NCI-H345 (cell line): Measurements from ENCODE around the gene ZFC3H1.
"Not testable (repeated sequence)": the region's sequence is repeated elsewhere in the genome, so short reads cannot be mapped to it uniquely, and the experiment has no call there.

Experiments
- DNase-seq: peaks from one replicate; lab custom pipeline; 2025; lab: John Stamatoyannopoulos, UW

The ZFC3H1 gene

GRCh38 chr12:71663561-71664410, at the start of gene ZFC3H1, which contains the start of gene THAP2:
Gene ZFC3H1, minus strand, starts transcription at chr12:71663848. Its CDS starts 238 bp downstream, at chr12:71663610.
Gene THAP2, plus strand, starts transcription at chr12:71664301. Its CDS starts 209 bp downstream, at chr12:71664510.
- peak; percentile 99 for DNase-seq

DNA sequence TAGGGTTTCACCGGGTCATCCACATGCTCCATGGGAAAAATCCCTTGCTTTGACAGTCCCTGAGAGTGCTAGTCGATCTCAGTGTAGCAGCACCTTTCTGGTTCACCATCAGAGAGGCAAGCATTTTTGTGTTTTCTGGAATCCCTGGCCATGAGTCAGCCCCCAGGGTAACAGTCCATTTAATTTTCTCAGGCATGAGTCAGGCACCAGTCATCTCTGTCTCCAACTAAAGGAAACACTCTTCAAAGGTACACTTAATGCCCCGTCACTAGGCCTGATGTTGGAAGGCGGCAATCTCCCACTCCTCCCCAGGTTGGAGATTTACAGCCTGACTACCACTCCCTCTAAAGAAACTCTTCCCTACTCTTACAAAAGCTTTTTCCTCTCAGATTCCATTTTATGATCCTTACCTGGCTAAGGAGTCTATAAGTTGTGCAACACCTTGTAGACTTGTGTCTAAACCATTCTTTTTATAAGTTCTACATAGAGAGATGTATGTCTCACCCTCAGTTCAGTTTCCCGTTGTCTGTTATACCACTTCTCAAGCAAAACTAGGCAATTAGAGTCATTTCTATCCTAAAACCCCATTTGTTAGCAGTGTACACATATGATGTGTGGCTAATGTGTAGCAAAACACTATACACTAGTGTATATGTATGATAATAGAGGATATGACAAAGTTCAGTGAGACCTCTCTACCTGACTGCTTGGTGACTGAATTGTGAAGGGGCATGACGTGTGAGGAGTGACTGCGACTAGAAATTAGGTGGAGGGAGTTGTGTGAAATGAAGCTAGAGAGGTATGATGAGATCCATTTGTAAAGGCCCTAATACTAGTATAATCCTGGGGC, 46.9 kb upstream of the ZFC3H1 start:
- DNase-seq, result no peak

- DNase-seq, result no peak
Observed at GRCh38 chr12:71708658-71709057, 45.0 kb upstream of the ZFC3H1 start.

DNA sequence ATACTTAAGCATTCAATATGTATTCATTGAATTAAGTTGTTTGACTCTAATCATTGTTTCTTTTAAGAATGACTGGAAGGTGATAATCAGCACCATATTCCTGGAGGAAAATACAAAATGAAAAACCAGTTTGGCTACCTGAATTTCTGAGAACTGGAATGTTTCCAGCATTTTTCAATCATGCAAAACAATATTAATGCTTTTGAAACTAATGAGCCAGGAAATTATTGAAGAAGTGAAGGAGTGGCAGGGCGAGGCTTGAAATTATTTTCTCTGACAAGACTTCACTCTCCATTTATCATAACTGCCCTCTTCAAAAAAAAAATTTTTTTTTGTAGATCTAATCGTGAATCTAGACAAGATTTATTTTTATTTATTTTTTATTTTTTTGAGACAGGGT, 41.3 kb upstream of the ZFC3H1 start:
- no peak for DNase-seq

- DNase-seq, result no peak
Observed at GRCh38 chr12:71703206-71703605, 39.6 kb upstream of the ZFC3H1 start.

DNA sequence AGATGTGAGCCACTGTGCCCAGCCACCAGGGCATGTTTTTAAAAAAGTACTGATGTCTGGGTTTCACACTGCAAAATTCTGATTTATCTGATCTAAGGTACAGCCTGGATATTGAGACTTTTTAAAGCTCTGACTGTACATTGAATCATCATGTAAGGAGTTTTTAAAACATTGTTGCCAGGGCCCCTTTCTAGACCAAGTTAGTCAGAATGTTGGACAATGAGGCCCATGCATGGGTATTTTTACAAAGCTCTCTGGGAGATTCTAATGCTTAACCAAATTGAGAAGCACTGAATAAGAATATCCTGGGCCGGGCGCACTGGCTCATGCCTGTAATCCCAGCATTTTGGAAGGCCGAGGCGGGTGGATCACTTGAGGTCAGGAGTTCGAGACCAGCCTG, 38.9 kb upstream of the ZFC3H1 start:
- no peak for DNase-seq

DNA sequence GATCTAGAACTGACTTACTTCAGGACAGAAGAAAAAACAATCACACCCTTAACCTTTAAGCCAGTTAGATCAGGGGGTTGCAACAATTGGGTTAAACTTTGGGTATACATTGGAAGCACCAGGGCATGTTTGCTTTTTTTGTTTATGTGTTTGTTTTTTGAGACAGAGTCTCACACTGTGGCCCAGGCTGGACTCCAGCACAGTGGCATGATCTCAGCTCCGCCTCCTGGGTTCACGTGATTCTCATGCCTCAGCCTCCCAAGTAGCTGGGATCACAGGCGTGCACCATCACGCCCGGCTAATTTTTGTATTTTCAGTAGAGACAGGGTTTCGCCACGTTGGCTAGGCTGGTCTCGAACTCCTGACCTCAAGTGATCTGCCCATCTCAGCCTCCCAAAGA, 38.5 kb upstream of the ZFC3H1 start:
- DNase-seq, result not testable (repeated sequence)

- DNase-seq, result no peak
Observed at GRCh38 chr12:71695782-71696181, 32.1 kb upstream of the ZFC3H1 start.

DNA sequence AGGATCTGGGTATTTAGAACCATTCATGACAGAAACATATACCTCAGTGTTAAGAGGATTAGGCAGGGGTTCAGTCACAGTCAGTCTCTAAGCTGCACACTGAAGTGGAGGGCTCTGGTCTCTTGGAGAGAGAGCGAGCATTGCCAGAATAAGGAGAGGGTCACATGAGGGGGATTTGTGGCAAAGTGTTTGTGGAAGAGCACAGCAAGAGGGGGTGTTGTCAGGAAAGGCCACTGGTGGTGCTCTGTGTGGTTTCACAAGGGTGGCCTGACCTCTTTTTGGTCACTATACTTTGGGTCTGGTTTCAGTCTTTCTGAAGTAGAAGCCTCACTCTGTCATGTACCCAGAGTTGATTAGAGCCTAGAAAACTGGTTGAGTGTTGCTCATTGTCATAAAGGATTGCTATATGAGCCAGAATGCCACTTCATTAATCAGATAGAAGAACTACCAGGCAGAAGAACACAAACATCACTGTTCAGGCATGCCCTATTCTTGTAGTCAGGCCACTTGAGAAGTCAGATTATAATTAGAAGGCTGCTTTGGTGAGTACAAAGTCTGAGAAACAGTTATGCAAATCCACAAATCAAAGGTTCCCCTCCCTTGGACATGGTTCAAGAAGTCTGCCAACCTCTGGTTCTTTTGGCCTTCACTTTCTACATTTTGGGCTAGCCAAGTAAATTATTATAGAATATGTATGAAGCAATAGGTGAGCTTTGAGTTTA, 30.6 kb upstream of the ZFC3H1 start:
- DNase-seq, result no peak

- DNase-seq, result not testable (repeated sequence)
Observed at GRCh38 chr12:71693651-71694050, 30.0 kb upstream of the ZFC3H1 start.

DNA sequence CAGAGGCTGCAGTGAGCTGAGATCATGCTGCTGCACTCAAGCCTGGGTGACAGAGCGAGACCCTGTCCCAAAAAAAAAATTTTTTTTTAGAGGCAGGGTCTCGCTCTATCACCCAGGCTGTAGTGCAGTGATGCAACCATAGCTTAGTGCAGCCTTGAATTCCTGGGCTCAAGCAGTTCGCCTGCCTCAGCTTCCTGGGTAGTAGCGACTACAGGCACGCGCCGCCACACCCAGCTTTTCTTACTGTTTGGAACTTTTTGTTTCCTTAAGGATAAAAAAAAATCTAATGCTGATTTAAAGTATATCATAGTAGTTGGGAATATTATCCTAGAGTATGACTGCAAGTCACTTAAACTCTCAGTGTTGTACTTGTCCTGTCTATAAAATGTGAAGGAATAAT, 29.5 kb upstream of the ZFC3H1 start:
- DNase-seq, result no peak

GRCh38 chr12:71691504-71692129, 28.0 kb upstream of the ZFC3H1 start:
- DNase-seq, result no peak

- DNase-seq, result no peak
Observed at GRCh38 chr12:71688961-71689570, 25.4 kb upstream of the ZFC3H1 start.

GRCh38 chr12:71687172-71687571, 23.5 kb upstream of the ZFC3H1 start:
- DNase-seq, result not testable (repeated sequence)

DNA sequence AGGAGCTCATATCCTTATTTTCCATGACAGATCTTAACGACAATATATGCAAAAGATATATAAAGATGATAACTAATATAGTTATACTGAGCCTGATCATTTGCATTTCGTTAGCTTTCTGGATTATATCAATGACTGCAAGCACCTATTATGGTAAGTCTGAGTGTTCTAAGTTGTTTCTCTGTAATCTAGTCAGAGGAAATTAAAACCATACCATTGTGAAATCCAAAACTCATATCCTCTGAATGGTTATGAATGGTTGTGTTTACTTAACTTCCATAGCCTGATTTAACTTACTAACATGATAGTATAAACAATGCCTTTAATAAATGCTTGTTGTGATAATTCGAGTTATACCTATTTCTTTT, 23.0 kb upstream of the ZFC3H1 start:
- no peak for DNase-seq

DNA sequence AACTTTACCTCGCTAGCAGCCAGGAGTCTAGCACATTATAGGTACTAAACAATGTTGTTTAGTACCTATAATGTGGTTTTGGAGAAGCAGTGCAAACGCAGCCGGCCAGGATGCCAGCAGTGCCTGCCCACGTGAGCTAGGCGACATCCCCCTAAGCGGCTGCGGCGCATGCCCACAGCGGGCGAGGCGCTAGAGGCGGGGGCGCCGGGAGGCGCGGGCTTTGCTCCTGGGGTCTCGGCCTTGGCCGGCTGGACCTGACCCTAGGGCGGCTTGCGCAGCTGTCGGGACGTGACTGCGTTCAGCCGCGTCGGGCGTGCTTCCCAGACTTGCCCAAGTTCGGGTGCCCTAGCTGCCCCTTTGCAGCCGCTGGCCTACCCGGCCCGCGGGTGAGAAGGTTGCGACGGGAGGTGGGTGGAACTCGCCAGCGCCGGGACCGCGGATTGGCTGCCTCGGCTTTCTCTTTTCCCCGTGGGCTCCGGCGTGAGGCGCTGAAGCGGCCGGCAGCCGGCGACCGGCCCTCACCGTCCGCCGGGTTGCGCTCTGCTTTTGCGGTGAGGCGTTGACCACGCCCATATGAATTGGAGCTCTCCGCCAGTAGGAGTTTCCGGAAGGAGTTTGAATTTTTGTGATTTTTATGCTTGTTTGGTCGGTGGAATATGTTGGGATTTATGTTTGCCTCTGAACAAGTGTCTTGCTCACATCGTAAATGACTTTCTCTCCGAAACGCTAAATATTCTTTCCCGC, 22.4 kb upstream of the ZFC3H1 start, which contains the start of gene TMEM19:
TSS of gene TMEM19 (plus strand) at position 169 of the 744 bp plus-strand sequence. CDS start 599 bp downstream, outside the sequence.
- peak; percentile 87 for DNase-seq

DNA sequence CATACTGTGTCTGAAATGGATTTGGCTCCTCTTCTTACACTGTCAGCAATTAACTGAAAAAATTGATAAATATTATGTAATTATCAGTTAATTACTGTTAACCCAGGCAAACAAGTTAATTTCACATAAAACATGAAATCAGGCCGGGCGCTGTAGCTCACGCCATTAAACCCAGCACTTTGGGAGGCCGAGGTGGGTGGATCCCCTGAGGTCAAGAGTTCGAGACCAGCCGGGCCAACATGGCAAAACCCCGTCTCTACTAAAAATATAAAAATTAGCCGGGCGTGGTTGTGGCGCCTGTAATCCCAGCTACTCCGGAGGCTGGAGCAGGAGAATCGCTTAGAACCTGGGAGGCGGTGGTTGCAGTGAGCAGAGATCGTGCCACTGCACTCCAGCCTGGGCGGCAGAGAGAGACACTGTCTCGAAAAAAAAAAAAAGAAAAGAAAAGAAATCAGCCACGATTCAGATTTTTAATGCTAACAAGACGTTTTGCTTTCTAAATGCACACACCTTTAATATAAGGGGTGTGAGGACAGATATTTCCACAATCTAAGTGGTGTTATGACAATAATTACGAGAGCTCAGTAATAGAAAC, 21.8 kb upstream of the ZFC3H1 start:
- DNase-seq, result no peak

GRCh38 chr12:71684081-71684480, 20.4 kb upstream of the ZFC3H1 start:
- DNase-seq, result no peak

DNA sequence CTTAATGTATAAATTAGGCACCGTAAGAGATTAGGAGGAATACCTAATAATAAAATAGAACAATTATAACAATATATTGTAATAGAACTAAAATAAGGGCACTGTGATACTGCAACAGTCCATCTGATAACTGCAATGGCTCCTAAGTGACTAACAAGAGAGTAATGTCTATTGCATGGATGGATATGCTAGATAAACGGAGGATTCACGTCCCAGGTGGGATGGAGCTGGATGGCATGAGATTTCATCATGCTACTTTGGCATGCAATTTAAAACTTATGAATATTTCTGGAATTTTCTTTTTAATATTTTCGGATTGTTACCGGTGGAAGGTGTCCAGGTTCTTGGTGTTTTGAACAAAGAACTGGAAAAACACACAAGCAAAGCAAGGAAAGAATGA, 20.0 kb upstream of the ZFC3H1 start:
- DNase-seq, result no peak

- DNase-seq, result no peak
Observed at GRCh38 chr12:71682466-71682865, 18.8 kb upstream of the ZFC3H1 start.
